ENCODE measurements around the gene CMTR2.

- TF ChIP-seq POLR2AphosphoS5 (IDR thresholded peaks at IDR 0.05; ENCODE audit: low read depth) (no peak), CTCF (IDR thresholded peaks at IDR 0.05; ENCODE audit: insufficient read depth, low read length) (no peak), REST (IDR thresholded peaks at IDR 0.05; ENCODE audit: insufficient replicate concordance, low read depth) (no peak), SPI1 (IDR thresholded peaks at IDR 0.05; ENCODE audit: borderline replicate concordance, low read depth) (no peak), GABPA (IDR thresholded peaks at IDR 0.05; ENCODE audit: low read depth) (no peak)
These were observed 495 bp upstream of the CMTR2 start for GRCh38 chr16:71289732-71290062.
